Measurements from ENCODE around the gene NXF1. TPM values are rescaled to one million over a fixed set of nuclear protein-coding genes. Genes with fewer than 3 reads are reported as not detected.

The NXF1 gene
- total and polyA plus RNA-seq, 2 of the 8 experiments (the other 6 are each of a cell fraction or from before 2014, with no cell fraction given) = 48.1 to 49.8 TPM

GRCh38 chr11:62771144-62772021 lies 33.9 kb downstream of the NXF1 start, which contains the start of gene TAF6L (continued):
- TF ChIP-seq, protein P1, sequence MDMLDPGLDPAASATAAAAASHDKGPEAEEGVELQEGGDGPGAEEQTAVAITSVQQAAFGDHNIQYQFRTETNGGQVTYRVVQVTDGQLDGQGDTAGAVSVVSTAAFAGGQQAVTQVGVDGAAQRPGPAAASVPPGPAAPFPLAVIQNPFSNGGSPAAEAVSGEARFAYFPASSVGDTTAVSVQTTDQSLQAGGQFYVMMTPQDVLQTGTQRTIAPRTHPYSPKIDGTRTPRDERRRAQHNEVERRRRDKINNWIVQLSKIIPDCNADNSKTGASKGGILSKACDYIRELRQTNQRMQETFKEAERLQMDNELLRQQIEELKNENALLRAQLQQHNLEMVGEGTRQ (IDR thresholded peaks at IDR 0.05; ENCODE audit: low read length) = peak; percentile 93
- TF ChIP-seq POU5F1 (IDR thresholded peaks at IDR 0.05; ENCODE audit: low read depth, low read length) (no peak), SP1 (IDR thresholded peaks at IDR 0.05; ENCODE audit: low read depth, low read length) (peak; percentile 60), ASH2L (IDR thresholded peaks at IDR 0.05; ENCODE audit: low read length) (peak; percentile 20), MAFK (IDR thresholded peaks at IDR 0.05; ENCODE audit: low read depth, low read length) (no peak), RFX5 (IDR thresholded peaks at IDR 0.05; ENCODE audit: borderline replicate concordance, low read depth, low read length) (no peak), RNF2 (IDR thresholded peaks at IDR 0.05; ENCODE audit: borderline replicate concordance, low read depth, low read length, missing control alignments, poor library complexity, severe bottlenecking) (no peak), CHD2 (IDR thresholded peaks at IDR 0.05; ENCODE audit: low read length) (no peak)
- TF ChIP-seq, protein P2, sequence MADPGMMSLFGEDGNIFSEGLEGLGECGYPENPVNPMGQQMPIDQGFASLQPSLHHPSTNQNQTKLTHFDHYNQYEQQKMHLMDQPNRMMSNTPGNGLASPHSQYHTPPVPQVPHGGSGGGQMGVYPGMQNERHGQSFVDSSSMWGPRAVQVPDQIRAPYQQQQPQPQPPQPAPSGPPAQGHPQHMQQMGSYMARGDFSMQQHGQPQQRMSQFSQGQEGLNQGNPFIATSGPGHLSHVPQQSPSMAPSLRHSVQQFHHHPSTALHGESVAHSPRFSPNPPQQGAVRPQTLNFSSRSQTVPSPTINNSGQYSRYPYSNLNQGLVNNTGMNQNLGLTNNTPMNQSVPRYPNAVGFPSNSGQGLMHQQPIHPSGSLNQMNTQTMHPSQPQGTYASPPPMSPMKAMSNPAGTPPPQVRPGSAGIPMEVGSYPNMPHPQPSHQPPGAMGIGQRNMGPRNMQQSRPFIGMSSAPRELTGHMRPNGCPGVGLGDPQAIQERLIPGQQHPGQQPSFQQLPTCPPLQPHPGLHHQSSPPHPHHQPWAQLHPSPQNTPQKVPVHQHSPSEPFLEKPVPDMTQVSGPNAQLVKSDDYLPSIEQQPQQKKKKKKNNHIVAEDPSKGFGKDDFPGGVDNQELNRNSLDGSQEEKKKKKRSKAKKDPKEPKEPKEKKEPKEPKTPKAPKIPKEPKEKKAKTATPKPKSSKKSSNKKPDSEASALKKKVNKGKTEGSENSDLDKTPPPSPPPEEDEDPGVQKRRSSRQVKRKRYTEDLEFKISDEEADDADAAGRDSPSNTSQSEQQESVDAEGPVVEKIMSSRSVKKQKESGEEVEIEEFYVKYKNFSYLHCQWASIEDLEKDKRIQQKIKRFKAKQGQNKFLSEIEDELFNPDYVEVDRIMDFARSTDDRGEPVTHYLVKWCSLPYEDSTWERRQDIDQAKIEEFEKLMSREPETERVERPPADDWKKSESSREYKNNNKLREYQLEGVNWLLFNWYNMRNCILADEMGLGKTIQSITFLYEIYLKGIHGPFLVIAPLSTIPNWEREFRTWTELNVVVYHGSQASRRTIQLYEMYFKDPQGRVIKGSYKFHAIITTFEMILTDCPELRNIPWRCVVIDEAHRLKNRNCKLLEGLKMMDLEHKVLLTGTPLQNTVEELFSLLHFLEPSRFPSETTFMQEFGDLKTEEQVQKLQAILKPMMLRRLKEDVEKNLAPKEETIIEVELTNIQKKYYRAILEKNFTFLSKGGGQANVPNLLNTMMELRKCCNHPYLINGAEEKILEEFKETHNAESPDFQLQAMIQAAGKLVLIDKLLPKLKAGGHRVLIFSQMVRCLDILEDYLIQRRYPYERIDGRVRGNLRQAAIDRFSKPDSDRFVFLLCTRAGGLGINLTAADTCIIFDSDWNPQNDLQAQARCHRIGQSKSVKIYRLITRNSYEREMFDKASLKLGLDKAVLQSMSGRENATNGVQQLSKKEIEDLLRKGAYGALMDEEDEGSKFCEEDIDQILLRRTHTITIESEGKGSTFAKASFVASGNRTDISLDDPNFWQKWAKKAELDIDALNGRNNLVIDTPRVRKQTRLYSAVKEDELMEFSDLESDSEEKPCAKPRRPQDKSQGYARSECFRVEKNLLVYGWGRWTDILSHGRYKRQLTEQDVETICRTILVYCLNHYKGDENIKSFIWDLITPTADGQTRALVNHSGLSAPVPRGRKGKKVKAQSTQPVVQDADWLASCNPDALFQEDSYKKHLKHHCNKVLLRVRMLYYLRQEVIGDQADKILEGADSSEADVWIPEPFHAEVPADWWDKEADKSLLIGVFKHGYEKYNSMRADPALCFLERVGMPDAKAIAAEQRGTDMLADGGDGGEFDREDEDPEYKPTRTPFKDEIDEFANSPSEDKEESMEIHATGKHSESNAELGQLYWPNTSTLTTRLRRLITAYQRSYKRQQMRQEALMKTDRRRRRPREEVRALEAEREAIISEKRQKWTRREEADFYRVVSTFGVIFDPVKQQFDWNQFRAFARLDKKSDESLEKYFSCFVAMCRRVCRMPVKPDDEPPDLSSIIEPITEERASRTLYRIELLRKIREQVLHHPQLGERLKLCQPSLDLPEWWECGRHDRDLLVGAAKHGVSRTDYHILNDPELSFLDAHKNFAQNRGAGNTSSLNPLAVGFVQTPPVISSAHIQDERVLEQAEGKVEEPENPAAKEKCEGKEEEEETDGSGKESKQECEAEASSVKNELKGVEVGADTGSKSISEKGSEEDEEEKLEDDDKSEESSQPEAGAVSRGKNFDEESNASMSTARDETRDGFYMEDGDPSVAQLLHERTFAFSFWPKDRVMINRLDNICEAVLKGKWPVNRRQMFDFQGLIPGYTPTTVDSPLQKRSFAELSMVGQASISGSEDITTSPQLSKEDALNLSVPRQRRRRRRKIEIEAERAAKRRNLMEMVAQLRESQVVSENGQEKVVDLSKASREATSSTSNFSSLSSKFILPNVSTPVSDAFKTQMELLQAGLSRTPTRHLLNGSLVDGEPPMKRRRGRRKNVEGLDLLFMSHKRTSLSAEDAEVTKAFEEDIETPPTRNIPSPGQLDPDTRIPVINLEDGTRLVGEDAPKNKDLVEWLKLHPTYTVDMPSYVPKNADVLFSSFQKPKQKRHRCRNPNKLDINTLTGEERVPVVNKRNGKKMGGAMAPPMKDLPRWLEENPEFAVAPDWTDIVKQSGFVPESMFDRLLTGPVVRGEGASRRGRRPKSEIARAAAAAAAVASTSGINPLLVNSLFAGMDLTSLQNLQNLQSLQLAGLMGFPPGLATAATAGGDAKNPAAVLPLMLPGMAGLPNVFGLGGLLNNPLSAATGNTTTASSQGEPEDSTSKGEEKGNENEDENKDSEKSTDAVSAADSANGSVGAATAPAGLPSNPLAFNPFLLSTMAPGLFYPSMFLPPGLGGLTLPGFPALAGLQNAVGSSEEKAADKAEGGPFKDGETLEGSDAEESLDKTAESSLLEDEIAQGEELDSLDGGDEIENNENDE (IDR thresholded peaks at IDR 0.05; ENCODE audit: insufficient replicate concordance, low read length) = no peak

Data from H1 (cell line).